GM19324 (cell line): ENCODE data around the gene ART3.
"Not testable (repeated sequence)": the region's sequence is repeated elsewhere in the genome, so short reads cannot be mapped to it uniquely, and the experiment has no call there.

Source experiments
- ATAC-seq: cut with Tn5 transposase; IDR thresholded peaks from one replicate; pipeline ENCODE4 v1.9.1; 2021; ENCODE audit warnings: mild to moderate bottlenecking, moderate library complexity; ENCODE audit not compliant: unreplicated experiment, low FRiP score

ART3 gene, protein sequence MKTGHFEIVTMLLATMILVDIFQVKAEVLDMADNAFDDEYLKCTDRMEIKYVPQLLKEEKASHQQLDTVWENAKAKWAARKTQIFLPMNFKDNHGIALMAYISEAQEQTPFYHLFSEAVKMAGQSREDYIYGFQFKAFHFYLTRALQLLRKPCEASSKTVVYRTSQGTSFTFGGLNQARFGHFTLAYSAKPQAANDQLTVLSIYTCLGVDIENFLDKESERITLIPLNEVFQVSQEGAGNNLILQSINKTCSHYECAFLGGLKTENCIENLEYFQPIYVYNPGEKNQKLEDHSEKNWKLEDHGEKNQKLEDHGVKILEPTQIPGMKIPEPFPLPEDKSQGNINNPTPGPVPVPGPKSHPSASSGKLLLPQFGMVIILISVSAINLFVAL

DNA sequence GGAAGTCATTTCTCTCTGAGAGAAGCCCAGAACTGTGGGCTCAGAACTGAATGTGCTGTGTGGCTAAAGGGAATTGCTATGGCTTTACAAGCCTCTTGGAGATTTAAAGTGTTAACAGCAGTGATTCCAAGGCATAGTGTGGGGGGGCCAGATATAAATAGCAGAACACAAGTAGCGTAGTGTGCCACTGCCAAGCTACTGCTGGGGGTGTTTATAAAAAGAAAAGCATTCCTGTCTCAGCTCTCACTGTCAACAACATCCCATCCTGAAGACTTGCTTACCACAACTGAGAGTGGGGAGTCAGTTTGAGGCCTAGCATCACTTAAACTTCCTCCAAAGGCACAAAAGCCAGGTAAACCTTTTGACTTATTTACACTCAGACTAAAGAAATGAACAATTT, at the start of gene ART3:
ART3 (plus strand) TSS at position 242 of the 400 bp plus-strand sequence. CDS start 1,181 bp downstream, outside the sequence.
- ATAC-seq, result no peak

DNA sequence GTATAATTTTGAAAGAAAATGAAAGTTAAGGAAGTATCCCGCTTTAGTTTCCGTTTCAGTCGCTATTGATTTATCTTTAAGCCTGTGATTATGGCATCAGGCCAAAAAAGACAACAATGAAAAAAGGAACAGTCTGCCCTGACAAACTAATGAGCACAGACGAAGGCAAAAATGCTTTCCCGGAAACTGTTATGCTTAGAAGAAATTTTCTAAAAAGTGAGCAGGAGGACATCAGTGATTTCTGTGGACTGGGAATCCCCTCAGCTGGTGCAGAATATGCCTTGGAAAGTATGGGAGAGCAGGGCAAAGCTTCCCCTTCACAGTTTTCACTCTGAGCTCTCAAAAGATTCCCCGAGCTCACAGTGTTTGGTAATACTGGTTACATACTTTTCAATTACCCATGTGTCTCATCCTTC, 46.2 kb upstream of the ART3 start:
- ATAC-seq, result no peak

DNA sequence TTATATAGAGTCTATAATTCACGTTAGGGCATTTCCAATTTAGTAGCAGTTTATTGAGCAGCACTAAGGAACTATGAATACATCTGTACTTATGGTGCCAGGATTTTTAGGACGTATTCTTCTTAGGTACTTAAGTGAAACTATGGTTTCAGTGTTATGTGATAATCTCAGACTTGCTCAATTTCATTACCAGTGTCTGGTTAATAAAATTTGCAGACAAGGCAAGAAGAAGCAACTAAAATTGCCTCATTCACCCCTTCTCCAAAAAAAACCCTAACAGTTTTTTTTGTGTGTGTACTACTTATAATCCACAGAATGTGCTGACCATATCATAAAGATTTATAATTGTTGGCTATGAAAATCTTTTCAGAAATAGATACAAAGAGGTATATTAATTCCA, 45.2 kb upstream of the ART3 start:
- ATAC-seq, result no peak

DNA sequence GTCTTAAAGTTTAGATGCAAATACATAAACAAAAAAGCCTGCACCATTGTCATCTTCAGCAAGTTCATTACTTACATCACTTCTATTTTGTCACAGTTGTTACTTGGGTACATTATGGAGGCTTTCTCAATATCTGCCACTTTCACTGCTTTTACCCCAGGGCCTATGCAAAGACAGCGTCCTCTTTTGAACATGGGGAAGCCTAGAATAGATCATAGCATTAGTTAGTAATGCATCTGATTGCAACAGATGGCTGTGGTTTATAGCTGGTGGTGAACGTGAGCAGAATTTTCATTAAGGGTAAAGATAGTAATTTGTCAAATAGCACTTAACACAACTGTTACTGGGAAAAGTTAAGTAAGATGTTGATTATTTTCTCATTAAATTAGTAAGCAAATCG, 39.4 kb upstream of the ART3 start:
- ATAC-seq, result peak; percentile 67

DNA sequence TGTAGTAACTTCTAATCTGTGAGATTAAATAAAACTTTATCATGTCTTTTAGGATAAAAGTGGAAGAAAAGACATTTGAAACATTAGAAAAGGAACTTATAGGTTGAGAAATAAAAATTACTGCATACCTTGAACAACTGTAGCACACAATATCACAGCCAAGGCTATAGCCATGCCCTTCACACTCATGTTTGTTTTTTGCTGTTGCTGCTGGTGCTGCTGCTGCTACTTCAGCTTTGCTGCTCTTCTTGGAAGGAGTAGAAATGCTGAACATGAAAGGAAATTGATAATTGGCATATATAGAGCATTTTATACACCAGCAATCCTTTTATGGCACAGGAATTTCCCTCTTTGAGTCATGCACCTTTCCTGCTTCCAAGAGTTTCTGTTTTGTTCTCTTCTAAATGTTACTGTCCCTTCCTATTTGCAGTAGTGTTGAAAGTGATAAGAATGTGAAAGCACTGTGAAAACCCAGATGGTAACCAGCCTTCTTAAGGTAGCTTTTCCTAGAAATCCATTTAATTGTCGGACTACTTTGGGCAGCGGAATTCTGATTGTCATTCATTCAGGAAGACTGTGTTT, 38.6 kb upstream of the ART3 start, which contains the start of gene CXCL11:
CXCL11 (minus strand) TSS at position 272 of the 582 bp plus-strand sequence; CDS start at position 189, 83 bp downstream.
- ATAC-seq, result no peak

DNA sequence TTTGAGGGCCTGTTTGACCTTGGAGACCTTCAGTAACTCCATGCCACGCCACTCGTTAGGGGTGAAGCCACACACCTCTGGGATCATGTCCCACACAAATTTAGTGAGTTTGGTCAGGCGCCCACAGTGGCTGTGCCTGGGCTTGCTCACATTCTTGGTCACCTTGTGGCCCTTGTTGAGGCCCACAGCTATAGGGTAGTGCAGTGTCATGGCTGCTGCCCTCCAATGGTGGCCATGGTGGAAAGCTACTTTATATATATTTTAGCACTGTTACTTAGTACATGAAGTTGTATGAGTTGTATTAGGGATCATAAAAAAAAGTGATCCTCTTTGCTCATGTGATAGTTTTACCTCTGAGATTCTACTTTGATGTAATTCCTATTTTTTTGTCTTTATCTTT, 37.7 kb upstream of the ART3 start:
- ATAC-seq, result no peak

DNA sequence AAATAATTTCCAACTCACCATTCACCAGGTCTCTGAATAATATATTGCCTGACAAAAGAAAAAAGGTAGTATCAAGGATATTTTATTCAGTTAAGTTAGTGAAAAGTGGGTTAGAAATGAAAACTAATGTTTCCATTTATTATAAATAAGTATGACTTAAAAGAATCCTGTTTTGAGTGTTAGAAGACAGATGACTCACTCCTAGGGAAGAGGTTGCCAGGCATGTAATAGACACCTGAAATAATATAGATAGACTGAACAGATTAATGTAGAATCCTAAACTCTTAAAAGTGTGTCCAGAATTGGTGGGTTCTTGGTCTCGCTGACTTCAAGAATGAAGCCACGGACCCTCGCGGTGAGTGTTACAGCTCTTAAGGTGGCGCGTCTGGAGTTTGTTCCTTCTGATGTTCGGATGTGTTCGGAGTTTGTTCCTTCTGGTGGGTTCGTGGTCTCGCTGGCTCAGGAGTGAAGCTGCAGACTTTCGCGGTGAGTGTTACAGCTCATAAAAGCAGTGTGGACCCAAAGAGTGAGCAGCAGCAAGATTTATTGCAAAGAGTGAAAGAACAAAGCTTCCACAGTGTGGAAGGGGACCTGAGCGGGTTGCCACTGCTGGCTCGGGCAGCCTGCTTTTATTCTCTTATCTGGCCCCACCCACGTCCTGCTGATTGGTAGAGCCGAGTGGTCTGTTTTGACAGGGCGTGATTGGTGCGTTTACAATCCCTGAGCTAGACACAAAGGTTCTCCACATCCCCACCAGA, 32.1 kb upstream of the ART3 start:
- ATAC-seq, result not testable (repeated sequence)

DNA sequence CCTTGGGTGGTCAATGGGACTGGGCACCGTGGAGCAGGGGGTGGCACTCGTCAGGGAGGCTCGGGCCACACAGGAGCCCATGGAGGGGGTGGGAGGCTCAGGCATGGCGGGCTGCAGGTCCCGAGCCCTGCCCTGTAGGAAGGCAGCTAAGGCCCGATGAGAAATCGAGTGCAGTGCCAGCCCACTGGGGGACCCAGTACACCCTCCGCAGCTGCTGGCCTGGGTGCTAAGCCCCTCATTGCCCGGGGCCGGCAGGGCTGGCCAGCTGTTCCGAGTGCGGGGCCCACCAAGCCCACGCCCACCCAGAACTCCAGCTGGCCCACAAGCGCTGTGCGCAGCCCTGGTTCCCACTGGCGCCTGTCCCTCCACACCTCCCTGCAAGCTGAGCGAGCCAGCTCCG, 31.2 kb upstream of the ART3 start:
- ATAC-seq, result not testable (repeated sequence)

DNA sequence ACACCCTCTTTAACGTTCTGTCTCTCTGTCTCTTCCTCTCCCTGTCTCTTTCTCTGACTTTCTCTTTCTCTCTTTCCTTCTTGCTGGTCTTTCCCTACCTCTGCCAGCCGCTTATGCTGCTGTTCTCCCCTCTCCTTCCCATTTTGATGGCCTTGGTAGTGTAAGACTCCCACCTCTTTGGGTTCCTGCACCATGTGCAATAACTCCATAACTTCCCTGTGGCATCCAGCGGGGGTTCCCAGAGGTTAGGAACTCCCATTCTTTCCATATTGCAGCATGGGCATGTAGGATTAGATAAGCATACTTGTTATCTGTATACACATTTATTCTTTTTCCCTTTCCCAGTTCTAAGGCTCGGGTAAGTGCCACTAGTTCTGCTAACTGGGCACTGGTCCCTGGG, 29.8 kb upstream of the ART3 start:
- ATAC-seq, result not testable (repeated sequence)

DNA sequence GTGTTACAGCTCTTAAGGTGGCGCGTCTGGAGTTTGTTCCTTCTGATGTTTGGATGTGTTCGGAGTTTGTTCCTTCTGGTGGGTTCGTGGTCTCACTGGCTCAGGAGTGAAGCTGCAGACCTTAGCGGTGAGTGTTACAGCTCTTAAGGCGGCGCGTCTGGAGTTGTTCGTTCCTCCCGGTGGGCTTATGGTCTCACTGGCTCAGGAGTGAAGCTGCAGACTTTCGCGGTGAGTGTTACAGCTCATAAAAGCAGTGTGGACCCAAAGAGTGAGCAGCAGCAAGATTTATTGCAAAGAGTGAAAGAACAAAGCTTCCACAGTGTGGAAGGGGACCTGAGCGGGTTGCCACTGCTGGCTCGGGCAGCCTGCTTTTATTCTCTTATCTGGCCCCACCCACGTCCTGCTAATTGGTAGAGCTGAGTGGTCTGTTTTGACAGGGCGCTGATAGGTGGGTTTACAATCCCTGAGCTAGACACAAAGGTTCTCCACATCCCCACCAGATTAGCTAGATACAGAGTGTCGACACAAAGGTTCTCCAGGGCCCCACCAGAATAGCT, 24.6 kb upstream of the ART3 start:
- not testable (repeated sequence) for ATAC-seq

DNA sequence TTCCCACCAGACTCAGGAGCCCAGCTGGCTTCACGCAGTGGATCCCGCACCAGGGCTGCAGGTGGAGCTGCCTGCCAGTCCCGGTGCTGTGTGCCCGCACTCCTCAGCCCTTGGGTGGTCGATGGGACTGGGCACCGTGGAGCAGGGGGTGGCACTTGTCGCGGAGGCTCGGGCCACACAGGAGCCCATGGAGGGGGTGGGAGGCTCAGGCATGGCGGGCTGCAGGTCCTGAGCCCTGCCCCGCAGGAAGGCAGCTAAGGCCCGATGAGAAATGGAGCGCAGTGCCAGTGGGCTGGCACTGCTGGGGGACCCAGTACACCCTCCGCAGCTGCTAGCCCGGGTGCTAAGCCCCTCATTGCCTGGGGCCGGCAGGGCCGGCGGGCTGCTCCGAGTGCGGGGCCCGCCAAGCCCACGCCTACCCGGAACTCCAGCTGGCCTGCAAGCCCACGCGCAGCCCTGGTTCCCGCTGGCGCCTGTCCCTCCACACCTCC, 23.9 kb upstream of the ART3 start:
- not testable (repeated sequence) for ATAC-seq

DNA sequence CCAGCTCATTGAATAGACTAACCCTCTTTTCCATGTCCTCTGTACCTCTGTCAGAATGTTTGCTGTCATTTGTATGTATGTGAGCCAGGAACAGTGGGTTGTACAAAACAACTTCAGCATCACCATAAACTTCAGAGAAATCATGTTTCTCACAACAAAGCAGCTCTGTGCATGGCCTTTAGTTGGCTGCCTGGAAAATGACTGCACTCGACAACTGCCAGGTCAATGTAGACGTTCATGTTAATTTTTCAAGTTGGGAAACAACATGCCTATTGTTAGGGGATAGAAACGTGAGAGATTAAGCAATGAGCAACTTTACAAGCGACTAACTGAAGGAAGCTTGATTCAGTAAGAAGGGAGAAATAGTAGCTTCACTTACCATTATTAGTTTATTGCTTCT, 20.8 kb upstream of the ART3 start:
- no peak for ATAC-seq

DNA sequence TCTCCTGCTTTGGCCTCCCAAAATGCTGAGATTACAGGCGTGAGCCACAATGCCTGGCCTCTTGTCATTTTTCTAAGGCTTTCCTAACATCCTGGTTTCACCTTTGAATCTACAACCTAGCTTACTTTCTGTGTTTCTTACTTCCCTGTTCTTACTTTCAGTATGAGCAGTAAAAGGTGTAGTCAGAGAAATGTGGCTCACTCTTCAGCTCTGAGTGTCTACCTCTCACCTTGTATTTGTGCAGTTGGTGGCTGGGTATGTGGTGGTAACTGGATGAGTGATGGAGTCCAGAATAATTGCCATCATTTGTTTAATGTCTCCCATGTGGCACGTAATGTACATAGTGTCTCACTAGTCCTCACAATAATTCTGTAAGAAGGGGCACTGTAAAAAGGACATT, 19.5 kb upstream of the ART3 start:
- peak; percentile 86 for ATAC-seq

DNA sequence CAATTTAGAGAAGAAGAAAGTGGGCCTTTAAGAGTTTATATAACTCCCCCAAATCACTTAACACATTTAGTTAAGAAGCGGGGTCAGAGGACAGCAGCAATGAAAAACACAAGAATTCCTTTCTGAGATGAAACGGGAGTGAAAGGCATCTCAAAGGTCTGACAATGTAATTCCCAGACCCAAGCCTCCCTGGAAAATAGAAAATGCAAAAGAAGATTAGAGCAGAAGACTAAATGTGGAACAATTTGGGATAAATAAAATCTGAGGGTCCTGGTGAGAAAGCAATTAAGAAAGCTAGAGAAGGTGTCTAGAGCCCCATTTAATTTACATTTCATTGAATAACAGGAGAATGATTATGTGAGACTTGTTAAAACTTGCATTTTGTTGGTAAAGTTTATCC, 19.1 kb upstream of the ART3 start:
- no peak for ATAC-seq

DNA sequence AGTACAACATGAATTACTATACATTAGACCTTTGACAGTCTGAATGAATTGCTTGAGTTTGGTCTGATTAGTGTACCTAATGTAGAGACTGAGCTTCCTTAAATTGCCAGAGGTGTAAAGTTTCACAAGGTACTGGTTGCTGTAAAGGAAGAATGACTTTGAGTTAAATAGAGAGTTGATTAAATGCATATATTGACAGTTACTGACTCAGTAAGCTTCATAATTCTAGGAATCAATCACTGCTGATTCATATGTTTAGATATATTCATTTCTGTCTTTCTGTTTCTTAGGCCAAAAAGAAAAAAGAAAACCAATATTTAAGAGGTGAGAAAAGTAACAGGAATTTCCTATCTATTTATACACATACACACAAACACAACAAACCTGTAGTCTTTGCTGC, 16.2 kb upstream of the ART3 start:
- no peak for ATAC-seq

DNA sequence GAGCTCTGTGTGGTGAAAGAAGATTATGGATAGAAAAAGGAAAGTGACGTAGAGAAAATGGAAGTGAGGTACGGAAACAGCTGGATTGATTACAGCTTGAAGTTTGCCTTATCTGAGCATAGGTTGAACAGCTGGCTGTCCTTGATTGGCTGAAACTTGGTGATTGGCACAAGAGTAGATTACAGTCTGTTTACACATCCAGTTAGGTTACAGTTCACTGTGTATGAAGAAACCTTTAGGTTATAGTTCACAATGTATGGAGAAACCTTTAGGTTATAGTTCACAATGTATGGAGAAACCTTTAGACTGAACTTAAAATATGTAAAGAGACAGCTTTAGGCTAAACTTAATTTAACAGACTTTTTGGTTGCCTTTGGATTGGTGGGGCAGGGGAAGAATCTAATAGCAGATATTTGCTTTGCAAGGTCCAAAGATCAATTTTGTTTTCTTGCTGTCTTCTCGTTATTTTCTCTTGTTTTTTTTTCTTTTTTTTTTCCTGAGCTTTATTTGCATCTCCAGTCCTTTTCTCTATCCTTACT, 15.6 kb upstream of the ART3 start:
- ATAC-seq, result no peak

DNA sequence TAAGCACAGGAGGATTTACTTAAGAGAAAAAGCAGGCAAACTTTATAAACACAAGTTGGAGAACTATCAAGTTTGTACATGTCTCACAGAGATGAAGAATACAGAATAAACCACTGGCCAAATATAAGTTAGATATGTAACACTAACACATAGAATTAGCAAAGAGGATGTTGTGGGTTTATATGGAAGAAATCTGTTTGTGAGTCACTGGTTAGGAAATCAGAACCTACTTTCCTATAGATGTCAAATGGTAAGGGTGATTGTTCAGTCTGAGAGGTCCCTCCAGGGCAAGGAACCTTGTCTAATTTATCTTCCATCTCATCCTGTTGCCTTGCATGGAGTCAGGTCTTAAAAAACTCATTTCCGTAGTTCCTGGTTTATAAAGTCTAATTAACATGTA, 14.8 kb upstream of the ART3 start:
- ATAC-seq, result no peak

DNA sequence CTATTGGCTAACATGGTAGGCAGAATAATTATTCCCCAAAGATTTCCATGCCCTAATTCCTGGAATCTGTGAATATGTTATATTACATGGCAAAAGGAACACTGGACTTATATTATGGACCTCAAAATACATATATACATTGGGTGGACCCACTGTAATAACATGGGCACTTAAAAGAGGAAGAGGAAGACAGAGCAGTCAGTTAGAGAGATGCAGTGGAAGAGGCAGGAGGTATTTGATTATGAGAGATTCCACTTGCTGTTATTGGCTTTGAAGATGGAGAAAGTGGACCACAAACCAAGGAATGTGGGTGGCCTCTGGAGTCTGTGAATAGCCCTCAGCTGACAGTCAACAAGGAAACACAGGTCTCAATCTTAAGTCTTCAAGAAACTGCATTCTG, 14.0 kb upstream of the ART3 start:
- no peak for ATAC-seq

DNA sequence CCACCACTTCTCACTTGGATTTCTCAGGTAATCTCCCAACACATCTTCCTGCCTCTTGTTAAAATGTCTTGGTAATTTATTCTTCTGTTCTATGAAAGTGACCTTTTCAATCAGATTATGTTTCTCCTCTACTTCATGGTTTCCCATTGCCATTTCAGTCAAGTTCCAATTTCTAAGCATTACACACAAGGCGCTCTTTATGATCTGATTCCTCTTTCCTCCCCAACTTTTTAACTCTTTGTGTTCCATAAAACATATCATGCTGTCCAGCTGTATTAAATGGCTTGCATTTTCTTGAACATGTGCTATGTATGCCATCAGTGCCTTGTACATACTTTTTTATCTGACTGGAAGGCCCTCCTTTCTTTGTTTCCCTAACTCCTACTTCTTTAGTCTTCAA, 13.1 kb upstream of the ART3 start:
- no peak for ATAC-seq

DNA sequence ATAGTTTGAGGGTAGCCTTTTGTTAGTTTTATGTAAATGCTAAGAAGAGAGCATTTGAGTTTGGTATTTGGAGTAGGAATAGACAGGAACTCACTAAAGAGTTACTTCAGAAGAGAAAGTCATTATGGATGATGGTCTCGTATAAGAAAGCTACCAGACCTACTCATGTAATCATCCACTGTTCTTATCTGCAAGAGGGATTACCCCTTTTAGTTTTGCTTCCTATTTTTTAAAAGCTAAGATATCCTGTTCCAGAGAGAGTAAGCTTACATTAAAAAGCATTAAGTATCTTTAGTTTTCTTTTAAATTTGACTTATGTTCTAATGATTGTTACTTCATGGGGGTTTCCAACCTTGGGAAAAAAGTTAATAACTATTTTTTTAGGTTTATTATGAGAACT, 12.5 kb upstream of the ART3 start:
- ATAC-seq, result no peak

DNA sequence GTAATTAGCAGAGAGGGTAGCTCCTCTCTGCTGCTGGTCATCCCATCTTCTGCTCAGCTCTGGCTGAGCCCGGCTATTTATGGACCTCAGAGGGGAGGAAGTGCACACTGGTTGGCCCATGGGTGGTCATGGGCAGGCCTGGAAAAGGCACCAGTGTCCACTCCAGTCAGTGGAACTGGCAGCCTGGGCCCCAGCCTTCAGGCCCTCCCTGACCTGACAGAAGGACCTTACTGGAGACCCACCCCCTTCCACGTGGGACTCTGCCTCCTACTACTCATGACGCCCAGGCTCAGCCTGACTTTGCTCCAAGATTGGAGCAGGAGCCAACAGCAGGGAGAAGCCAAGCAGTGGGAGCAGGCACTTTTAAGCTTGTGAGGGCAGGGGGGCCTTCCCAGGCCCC, 8.0 kb upstream of the ART3 start:
- no peak for ATAC-seq
